ENCODE measurements around the gene FIP1L1.

FIP1L1 gene

GRCh38 chr4:53371049-53371448 is 6.4 kb upstream of the FIP1L1 start:
- H3K27me3 ChIP-seq (ENCODE audit: insufficient read depth, low read length, poor library complexity), result no peaks in the 10 kb centered on the region
- H2AFZ ChIP-seq (ENCODE audit: low read depth, low read length), result no peak overlapping the region
- DNase-seq (no peak), ATAC-seq (ENCODE audit: insufficient read depth, low read depth) (no peak)
- no peak overlapping the region for H3K4me2 ChIP-seq (ENCODE audit: insufficient read depth, low read length)
- H4K20me1 ChIP-seq (ENCODE audit: insufficient read depth, low read length), result no peaks in the 10 kb centered on the region
- TF ChIP-seq CTCF (IDR thresholded peaks at IDR 0.05; ENCODE audit: borderline replicate concordance, extremely low read depth, low read length, poor library complexity, severe bottlenecking) (no peak), EZH2 (IDR thresholded peaks at IDR 0.05; ENCODE audit: borderline replicate concordance, low read depth, low read length, severe bottlenecking) (no peak)
- H3K4me1 ChIP-seq (ENCODE audit: insufficient read depth, low read length), result peaks cover 10% of the 10 kb centered on the region
- H3K9ac ChIP-seq (ENCODE audit: low read depth, low read length), result no peak overlapping the region
- no peak overlapping the region for H3K4me3 ChIP-seq (ENCODE audit: low read depth in 1 of 2, low read length in 2 of 2)
- no peaks in the 10 kb centered on the region for H3K79me2 ChIP-seq (ENCODE audit: insufficient read depth, low read length)
- no peaks in the 10 kb centered on the region for H3K36me3 ChIP-seq (ENCODE audit: insufficient read depth, low read length)
- H3K9me3 ChIP-seq (ENCODE audit: insufficient read depth, low read length, severe bottlenecking), result no peaks in the 10 kb centered on the region
- H3K27ac ChIP-seq (ENCODE audit: low read length), result no peak overlapping the region

- no peaks in the 10 kb centered on the region for H3K9me3 ChIP-seq (ENCODE audit: insufficient read depth, low read length, severe bottlenecking)
- no peak overlapping the region for H3K4me3 ChIP-seq (ENCODE audit: low read depth in 1 of 2, low read length in 2 of 2)
- no peak overlapping the region for H2AFZ ChIP-seq (ENCODE audit: low read depth, low read length)
- no peaks in the 10 kb centered on the region for H3K36me3 ChIP-seq (ENCODE audit: insufficient read depth, low read length)
- no peak overlapping the region for H3K9ac ChIP-seq (ENCODE audit: low read depth, low read length)
- DNase-seq (no peak), ATAC-seq (ENCODE audit: insufficient read depth, low read depth) (no peak)
- TF ChIP-seq CTCF (IDR thresholded peaks at IDR 0.05; ENCODE audit: borderline replicate concordance, extremely low read depth, low read length, poor library complexity, severe bottlenecking), result no peak
- TF ChIP-seq EZH2 (IDR thresholded peaks at IDR 0.05; ENCODE audit: borderline replicate concordance, low read depth, low read length, severe bottlenecking), result no peak
- no peaks in the 10 kb centered on the region for H3K79me2 ChIP-seq (ENCODE audit: insufficient read depth, low read length)
- H3K4me1 ChIP-seq (ENCODE audit: insufficient read depth, low read length), result peaks cover 5% of the 10 kb centered on the region
- H3K27me3 ChIP-seq (ENCODE audit: insufficient read depth, low read length, poor library complexity), result no peaks in the 10 kb centered on the region
- H3K4me2 ChIP-seq (ENCODE audit: insufficient read depth, low read length), result no peak overlapping the region
- H3K27ac ChIP-seq (ENCODE audit: low read length), result no peak overlapping the region
- H4K20me1 ChIP-seq (ENCODE audit: insufficient read depth, low read length), result no peaks in the 10 kb centered on the region
Measured at GRCh38 chr4:53371843-53372521, 5.5 kb upstream of the FIP1L1 start.

- H3K9me3 ChIP-seq (ENCODE audit: insufficient read depth, low read length, severe bottlenecking), result no peaks in the 10 kb centered on the region
- ATAC-seq (ENCODE audit: insufficient read depth, low read depth), result no peak
- no peak overlapping the region for H3K4me3 ChIP-seq (ENCODE audit: low read depth in 1 of 2, low read length in 2 of 2)
- no peak overlapping the region for H2AFZ ChIP-seq (ENCODE audit: low read depth, low read length)
- H3K27me3 ChIP-seq (ENCODE audit: insufficient read depth, low read length, poor library complexity), result no peaks in the 10 kb centered on the region
- no peak for TF ChIP-seq EZH2 (IDR thresholded peaks at IDR 0.05; ENCODE audit: borderline replicate concordance, low read depth, low read length, severe bottlenecking)
- TF ChIP-seq CTCF (IDR thresholded peaks at IDR 0.05; ENCODE audit: borderline replicate concordance, extremely low read depth, low read length, poor library complexity, severe bottlenecking), result no peak
- peaks cover 21% of the 10 kb centered on the region for H3K4me1 ChIP-seq (ENCODE audit: insufficient read depth, low read length)
- peaks cover 24% of the 10 kb centered on the region for H3K79me2 ChIP-seq (ENCODE audit: insufficient read depth, low read length)
- H3K9ac ChIP-seq (ENCODE audit: low read depth, low read length), result no peak overlapping the region
- peaks cover 3% of the 10 kb centered on the region for H3K36me3 ChIP-seq (ENCODE audit: insufficient read depth, low read length)
- H3K4me2 ChIP-seq (ENCODE audit: insufficient read depth, low read length), result no peak overlapping the region
- peaks cover 8% of the 10 kb centered on the region for H4K20me1 ChIP-seq (ENCODE audit: insufficient read depth, low read length)
- DNase-seq, result no peak
- no peak overlapping the region for H3K27ac ChIP-seq (ENCODE audit: low read length)
Measured at GRCh38 chr4:53374777-53375258, 2.6 kb upstream of the FIP1L1 start.

Data from DND-41 (cell line).